ENCODE measurements around the gene SH3GL1. TPM values are rescaled to one million over a fixed set of nuclear protein-coding genes. Genes with fewer than 3 reads are reported as not detected.

The SH3GL1 gene
- total and polyA plus RNA-seq, 9 of the 15 experiments (the other 6 are each of a cell fraction or from before 2014, with no cell fraction given), result 1.7 to 75.3 (median 25.7) TPM

GRCh38 chr19:4375164-4376027 is 25.0 kb downstream of the SH3GL1 start (continued):
- TF ChIP-seq KAT8 (IDR thresholded peaks at IDR 0.05; ENCODE audit: low read depth), result no peak

- H3K27ac ChIP-seq (ENCODE audit: extremely low read depth, low read depth, low read length), result peak overlapping the region; percentile 99
- ChIA-PET CTCF (ENCODE audit: low intra/inter-chr PET ratio) (interaction anchor here (0.9 to 1.1 kb wide), 2 partner anchors 25 to 262 kb away, joined by 3 to 4 read pairs; partner anchors contain the start of gene SH3GL1), POLR2A (interaction anchor here (0.6 to 5.2 kb wide), 17 partner anchors 8 to 429 kb away, joined by 3 to 46 read pairs (median 5); partner anchors contain the start of genes CHAF1A, MPND and SH3GL1)
- H3K9me3 ChIP-seq (replicated peaks; ENCODE audit: control insufficient read depth, insufficient read depth, low read depth, low read length), result no peaks in the 10 kb centered on the region
- BruUV-seq (replicated peaks), result no TSS peak
- peaks cover 71 to 88% of the 10 kb centered on the region in 2 experiments for H3K4me1 ChIP-seq (replicated peaks in 1 of 2; ENCODE audit: control insufficient read depth in 2 of 2, insufficient read depth in 2 of 2, low read length in 2 of 2)
- H2AFZ ChIP-seq (ENCODE audit: low read depth, low read length), result peak overlapping the region; percentile 27; the same call in 1 of the 2 replicates
- no peaks in the 10 kb centered on the region for H3K27me3 ChIP-seq (ENCODE audit: control insufficient read depth in 2 of 2, insufficient read depth in 2 of 2, low read length in 2 of 2)
- no peaks in the 10 kb centered on the region for H3K9me1 ChIP-seq (ENCODE audit: control insufficient read depth, insufficient read depth, low read length)
- H3K4me2 ChIP-seq (ENCODE audit: insufficient read depth, low read length), result peak overlapping the region; percentile 85
- H4K20me1 ChIP-seq (replicated peaks; ENCODE audit: control insufficient read depth, insufficient read depth, low read length), result peaks cover 8% of the 10 kb centered on the region
- peak; percentile 84 to 97 (median 88) for DNase-seq (ENCODE audit: extremely low read depth in 1 of 4, low spot score in 3 of 4)
- H3K4me3 ChIP-seq, result peak overlapping the region; percentile 14; the same call in 1 of the 2 replicates
- peak; percentile 86 for ATAC-seq
- 3% methylated on average over 27 of the region's 27 CpGs for WGBS (ENCODE audit: insufficient coverage, low coverage, missing lambda C conversion rate)
- H3K9ac ChIP-seq (ENCODE audit: insufficient read depth in 1 of 2, low read depth in 2 of 2, low read length in 2 of 2), result peak overlapping the region; percentile 93 to 94
- in situ Hi-C loops (cut with MboI) (no loop called here), intact Hi-C loops (cut with micrococcal nuclease) (loop anchor here (1.0 kb wide), 1 partner anchor 26 kb away; the partner anchor contains the start of gene SH3GL1)
- H3K36me3 ChIP-seq (ENCODE audit: control insufficient read depth, insufficient read depth, low read length), result peaks cover 57% of the 10 kb centered on the region; the same call in 2 of the 3 replicates
- FAIRE-seq, result no peak
- H3K79me2 ChIP-seq (ENCODE audit: control insufficient read depth, insufficient read depth, low read length), result peaks cover 92% of the 10 kb centered on the region
- TF ChIP-seq MITF (IDR thresholded peaks at IDR 0.05) (no peak), GTF2A2 (tag; IDR thresholded peaks at IDR 0.05) (no peak; the same call in 1 of the 2 replicates), RBBP5 (IDR thresholded peaks at IDR 0.05; ENCODE audit: borderline replicate concordance, insufficient read depth, low read length, poor library complexity, severe bottlenecking) (peak; percentile 43), PRMT5 (CRISPR knock-in tag; IDR thresholded peaks at IDR 0.05) (peak; percentile 49; the same call in 1 of the 2 replicates), NFE2 (IDR thresholded peaks at IDR 0.05; ENCODE audit: low read depth) (peak; percentile 100), ZNF24 (IDR thresholded peaks at IDR 0.05) (peak; percentile 77), MTA2 (IDR thresholded peaks at IDR 0.05; ENCODE audit: low read depth) (peak; percentile 52), TEAD1 (CRISPR knock-in tag; IDR thresholded peaks at IDR 0.05) (peak; percentile 93 to 94), ZBTB1 (CRISPR knock-in tag; IDR thresholded peaks at IDR 0.05; ENCODE audit: borderline replicate concordance, low read depth) (peak; percentile 46; the same call in 1 of the 2 replicates), CAMTA2 (CRISPR knock-in tag; conservative IDR thresholded peaks at IDR 0.05) (peak; percentile 74; the same call in 1 of the 2 replicates), ZBTB33 (CRISPR knock-in tag; IDR thresholded peaks at IDR 0.05) (peak; percentile 92), ZNF274 (IDR thresholded peaks at IDR 0.05; ENCODE audit: borderline replicate concordance, low read depth, low read length) (0 out of 2 replicates have a peak, but pooled peaks have one; percentile 38)
- TF ChIP-seq, protein P1, sequence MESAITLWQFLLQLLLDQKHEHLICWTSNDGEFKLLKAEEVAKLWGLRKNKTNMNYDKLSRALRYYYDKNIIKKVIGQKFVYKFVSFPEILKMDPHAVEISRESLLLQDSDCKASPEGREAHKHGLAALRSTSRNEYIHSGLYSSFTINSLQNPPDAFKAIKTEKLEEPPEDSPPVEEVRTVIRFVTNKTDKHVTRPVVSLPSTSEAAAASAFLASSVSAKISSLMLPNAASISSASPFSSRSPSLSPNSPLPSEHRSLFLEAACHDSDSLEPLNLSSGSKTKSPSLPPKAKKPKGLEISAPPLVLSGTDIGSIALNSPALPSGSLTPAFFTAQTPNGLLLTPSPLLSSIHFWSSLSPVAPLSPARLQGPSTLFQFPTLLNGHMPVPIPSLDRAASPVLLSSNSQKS (CRISPR knock-in tag; IDR thresholded peaks at IDR 0.05), result 0 out of 2 replicates have a peak, but pooled peaks have one; percentile 22
Observed at GRCh38 chr19:4374498-4375163, 25.7 kb downstream of the SH3GL1 start.

Measured in K562 (cell line).